Osteocyte (in vitro differentiated cells): ENCODE results near the gene ATXN2. TPM values are rescaled to one million over a fixed set of nuclear protein-coding genes. Genes with fewer than 3 reads are reported as not detected.
A peak's percentile ranks its signal among the peaks of the same experiment; 100 is the strongest.
"Not testable (repeated sequence)": the region's sequence is repeated elsewhere in the genome, so short reads cannot be mapped to it uniquely, and the experiment has no call there.

Experiments
- DNase-seq: peaks from one replicate; pipeline ENCODE4 v3.0.0; 2021; ENCODE audit warnings: mixed read lengths; ENCODE audit not compliant: unreplicated experiment; ENCODE audit errors: extremely low spot score
- H3K27ac Mint-ChIP-seq: one replicate; pipeline ENCODE4 v1.8.0; 2021; ENCODE audit warnings: mild to moderate bottlenecking, mixed read lengths; ENCODE audit not compliant: unreplicated experiment
- H3K27me3 Mint-ChIP-seq: one replicate; pipeline ENCODE4 v1.8.0; 2021; ENCODE audit warnings: mixed read lengths; ENCODE audit not compliant: unreplicated experiment
- H3K36me3 Mint-ChIP-seq: one replicate; pipeline ENCODE4 v1.8.0; 2021; ENCODE audit warnings: mixed read lengths; ENCODE audit not compliant: unreplicated experiment
- H3K4me1 Mint-ChIP-seq: one replicate; pipeline ENCODE4 v1.8.0; 2021; ENCODE audit warnings: mixed read lengths; ENCODE audit not compliant: unreplicated experiment
- H3K4me3 Mint-ChIP-seq: one replicate; pipeline ENCODE4 v1.8.0; 2021; ENCODE audit warnings: mild to moderate bottlenecking, moderate library complexity, mixed read lengths; ENCODE audit not compliant: unreplicated experiment
- H3K9me3 Mint-ChIP-seq: one replicate; pipeline ENCODE4 v1.8.0; 2021; ENCODE audit warnings: mixed read lengths; ENCODE audit not compliant: unreplicated experiment
- total RNA-seq: library from RNA; stranded (reverse); gene quantifications from 2 replicates; pipeline ENCODE4 v1.2.1, GENCODE V29; 2021
- TF ChIP-seq, protein P1 (sequence below): fragments of 200-600 bp; sonication (generic); IDR thresholded peaks from 2 replicates; pipeline ENCODE4 v1.5.0; 2021; ENCODE audit warnings: antibody characterized with exemption, mild to moderate bottlenecking, moderate library complexity

The ATXN2 gene
- total RNA-seq, 1 donor from 2014 or later, result 78.9 TPM

GRCh38 chr12:111589601-111590000, 9.5 kb downstream of the ATXN2 start:
- peaks cover 21% of the 10 kb centered on the region for H3K4me1 Mint-ChIP-seq
- DNase-seq, result no peak
- no peaks in the 10 kb centered on the region for H3K36me3 Mint-ChIP-seq
- H3K4me3 Mint-ChIP-seq, result no peak overlapping the region
- no peak overlapping the region for H3K27ac Mint-ChIP-seq
- H3K27me3 Mint-ChIP-seq, result no peaks in the 10 kb centered on the region
- H3K9me3 Mint-ChIP-seq, result no peaks in the 10 kb centered on the region
- TF ChIP-seq, protein P1, sequence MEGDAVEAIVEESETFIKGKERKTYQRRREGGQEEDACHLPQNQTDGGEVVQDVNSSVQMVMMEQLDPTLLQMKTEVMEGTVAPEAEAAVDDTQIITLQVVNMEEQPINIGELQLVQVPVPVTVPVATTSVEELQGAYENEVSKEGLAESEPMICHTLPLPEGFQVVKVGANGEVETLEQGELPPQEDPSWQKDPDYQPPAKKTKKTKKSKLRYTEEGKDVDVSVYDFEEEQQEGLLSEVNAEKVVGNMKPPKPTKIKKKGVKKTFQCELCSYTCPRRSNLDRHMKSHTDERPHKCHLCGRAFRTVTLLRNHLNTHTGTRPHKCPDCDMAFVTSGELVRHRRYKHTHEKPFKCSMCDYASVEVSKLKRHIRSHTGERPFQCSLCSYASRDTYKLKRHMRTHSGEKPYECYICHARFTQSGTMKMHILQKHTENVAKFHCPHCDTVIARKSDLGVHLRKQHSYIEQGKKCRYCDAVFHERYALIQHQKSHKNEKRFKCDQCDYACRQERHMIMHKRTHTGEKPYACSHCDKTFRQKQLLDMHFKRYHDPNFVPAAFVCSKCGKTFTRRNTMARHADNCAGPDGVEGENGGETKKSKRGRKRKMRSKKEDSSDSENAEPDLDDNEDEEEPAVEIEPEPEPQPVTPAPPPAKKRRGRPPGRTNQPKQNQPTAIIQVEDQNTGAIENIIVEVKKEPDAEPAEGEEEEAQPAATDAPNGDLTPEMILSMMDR, result no peak

DNA sequence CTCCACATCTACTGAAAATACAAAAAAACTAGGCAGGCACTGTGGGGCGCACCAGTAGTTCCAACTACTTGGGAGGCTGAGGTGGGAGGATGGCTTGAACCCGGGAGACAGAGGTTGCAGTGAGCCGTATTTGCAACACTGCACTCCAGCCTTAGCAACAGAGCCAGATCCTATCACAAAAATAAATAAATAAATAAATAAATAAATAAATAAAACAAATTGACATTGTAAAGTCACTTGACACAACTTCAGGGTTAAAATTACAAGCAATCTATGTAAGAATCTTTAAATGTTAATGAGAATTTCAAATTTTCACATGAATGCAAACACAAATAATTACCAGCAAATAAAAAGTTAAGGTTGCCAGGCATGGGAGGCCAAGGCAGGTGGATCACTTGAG, 11.1 kb downstream of the ATXN2 start:
- TF ChIP-seq, protein P1, result no peak
- no peak overlapping the region for H3K27ac Mint-ChIP-seq

DNA sequence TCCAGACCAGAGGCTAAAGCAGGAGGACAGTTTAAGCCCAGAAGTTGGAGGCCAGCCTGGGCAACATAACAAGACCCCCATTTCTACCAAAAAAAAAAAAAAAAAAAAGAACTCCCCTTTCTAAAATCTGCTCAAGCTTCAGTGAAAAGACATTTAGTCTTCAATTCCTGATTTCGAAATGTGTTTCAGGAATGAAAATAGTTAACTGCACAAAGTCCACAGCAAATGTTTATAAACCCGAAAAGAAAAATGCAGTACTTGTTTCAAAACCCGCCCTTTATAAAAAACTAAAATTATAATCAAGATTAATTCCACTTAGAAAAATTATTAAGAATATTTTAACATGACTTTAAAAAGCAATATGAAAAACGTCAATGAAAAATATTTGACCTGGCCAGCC, 12.1 kb downstream of the ATXN2 start:
- Mint-ChIP-seq H3K36me3 (no peaks in the 10 kb centered on the region), H3K27me3 (no peaks in the 10 kb centered on the region), H3K4me1 (peaks cover 2% of the 10 kb centered on the region), H3K4me3 (no peak overlapping the region), H3K9me3 (no peaks in the 10 kb centered on the region), H3K27ac (no peak overlapping the region)
- TF ChIP-seq, protein P1, result no peak
- no peak for DNase-seq

More for the DNA sequence above, 11.1 kb downstream of the ATXN2 start:
- Mint-ChIP-seq H3K27me3 (no peaks in the 10 kb centered on the region), H3K4me3 (no peak overlapping the region), H3K9me3 (no peaks in the 10 kb centered on the region), H3K36me3 (no peaks in the 10 kb centered on the region), H3K4me1 (peaks cover 5% of the 10 kb centered on the region)
- no peak for DNase-seq

DNA sequence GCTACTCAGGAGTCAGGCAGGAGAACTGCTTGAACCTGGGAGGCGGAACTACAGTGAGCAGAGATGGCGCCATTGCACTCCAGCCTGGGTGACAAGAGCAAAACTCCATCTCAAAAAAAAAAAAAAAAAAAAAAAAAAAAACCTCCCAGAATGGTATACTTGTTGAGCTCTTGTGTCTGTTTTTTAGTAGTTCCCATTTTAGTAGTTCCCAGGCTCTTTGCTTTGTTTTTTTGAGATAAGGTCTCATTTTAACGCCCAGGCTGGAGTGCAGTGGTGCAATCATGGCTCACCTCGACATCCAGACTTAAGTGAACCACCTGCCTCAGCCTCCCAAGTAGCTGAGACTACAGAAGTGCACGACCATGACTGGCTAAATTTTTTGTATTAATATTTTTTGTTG, 13.4 kb downstream of the ATXN2 start:
- no peaks in the 10 kb centered on the region for H3K36me3 Mint-ChIP-seq
- H3K9me3 Mint-ChIP-seq, result no peaks in the 10 kb centered on the region
- no peak for DNase-seq
- H3K4me3 Mint-ChIP-seq, result no peak overlapping the region
- H3K4me1 Mint-ChIP-seq, result peaks cover 8% of the 10 kb centered on the region
- H3K27ac Mint-ChIP-seq, result peak overlapping the region; percentile 52
- TF ChIP-seq, protein P1, result no peak
- H3K27me3 Mint-ChIP-seq, result no peaks in the 10 kb centered on the region

GRCh38 chr12:111584959-111585358, 14.2 kb downstream of the ATXN2 start:
- H3K27me3 Mint-ChIP-seq, result no peaks in the 10 kb centered on the region
- no peak for DNase-seq
- TF ChIP-seq, protein P1, result no peak
- H3K36me3 Mint-ChIP-seq, result no peaks in the 10 kb centered on the region
- no peak overlapping the region for H3K4me3 Mint-ChIP-seq
- no peaks in the 10 kb centered on the region for H3K9me3 Mint-ChIP-seq
- peaks cover 8% of the 10 kb centered on the region for H3K4me1 Mint-ChIP-seq
- no peak overlapping the region for H3K27ac Mint-ChIP-seq

- not testable (repeated sequence) for H3K36me3 Mint-ChIP-seq, H3K27ac Mint-ChIP-seq, H3K9me3 Mint-ChIP-seq, H3K4me3 Mint-ChIP-seq, H3K27me3 Mint-ChIP-seq
- H3K4me1 Mint-ChIP-seq, result peaks cover 16% of the 10 kb centered on the region
- peak; percentile 15 for DNase-seq
Measured at GRCh38 chr12:111583506-111583905, 15.6 kb downstream of the ATXN2 start.
